Thyroid gland (tissue), 4 donors: ENCODE data around the gene TNPO3. TPM values are rescaled to one million over a fixed set of nuclear protein-coding genes. Genes with fewer than 3 reads are reported as not detected.
"Not testable (repeated sequence)": the region's sequence is repeated elsewhere in the genome, so short reads cannot be mapped to it uniquely, and the experiment has no call there.

Experiments
- DNase-seq, 2 donors: peaks; one replicate each; pipeline ENCODE4 v3.0.0-alpha.2; 2019
- H3K27ac ChIP-seq, 3 donors: fragments of 200-600 bp; sonication (generic); 1 replicate in 2 of 3; 2 replicates in 1 of 3; pipeline ENCODE4 v1.5.1; 2016 to 2019; ENCODE audit warnings: mild to moderate bottlenecking in 1 of 3, moderate library complexity in 1 of 3
- H3K27me3 ChIP-seq: fragments of 200-600 bp; sonication (generic); one replicate; pipeline ENCODE4 v1.5.1; 2019
- H3K36me3 ChIP-seq, 2 donors: fragments of 200-600 bp; sonication (generic); one replicate each; pipeline ENCODE4 v1.5.1; 2016 to 2019
- H3K4me1 ChIP-seq, 2 donors: fragments of 200-600 bp; sonication (generic); one replicate each; pipeline ENCODE4 v1.5.1; 2017 to 2019
- H3K4me3 ChIP-seq, 3 donors: fragments of 200-600 bp; sonication (generic); replicated peaks in 1 of 3; 1 replicate in 2 of 3; 2 replicates in 1 of 3; pipeline ENCODE4 v1.5.1; 2016; ENCODE audit warnings: mild to moderate bottlenecking in 1 of 3
- H3K9me3 ChIP-seq: fragments of 200-600 bp; sonication (generic); one replicate; pipeline ENCODE4 v1.5.1; 2017
- POLR2A ChIP-seq, 2 donors: fragments of 450-650 bp; IDR thresholded peaks; one replicate each; pipeline ENCODE4 v1.6.1; 2017; ENCODE audit warnings: antibody characterized with exemption in 2 of 2, mild to moderate bottlenecking in 2 of 2, moderate library complexity in 1 of 2
- WGBS, 2 donors: methylation state at CpG; one replicate each; pipeline ENCODE4 v1.1.5; 2017; 5-methylcytosine and 5-hydroxymethylcytosine counted together
- intact Hi-C: fragments of 100-400 bp; cut with DNase I; formaldehyde crosslinking; loops from one replicate; pipeline ENCODE4 v1.15.1; 2023
- total RNA-seq, 4 donors: library from RNA; depleted of rRNA; stranded (reverse); fragments of >200 nt; gene quantifications; one replicate each; pipeline ENCODE4 v1.2.3, GENCODE V29; 2016
- TF ChIP-seq, protein P1 (sequence below), 6 experiments: fragments of 200-600 bp in 3 of 6; fragments of 450-650 bp in 3 of 6; sonication (generic) in 3 of 6; IDR thresholded peaks; one replicate each; pipeline ENCODE4 v1.5.1; 2016 to 2019; ENCODE audit warnings: antibody characterized with exemption in 6 of 6, mild to moderate bottlenecking in 2 of 6, inconsistent platforms in 1 of 6, moderate library complexity in 1 of 6

Gene TNPO3
- total RNA-seq, 4 donors from 2014 or later, result 46.1 to 56.2 (median 51.8) TPM

DNA sequence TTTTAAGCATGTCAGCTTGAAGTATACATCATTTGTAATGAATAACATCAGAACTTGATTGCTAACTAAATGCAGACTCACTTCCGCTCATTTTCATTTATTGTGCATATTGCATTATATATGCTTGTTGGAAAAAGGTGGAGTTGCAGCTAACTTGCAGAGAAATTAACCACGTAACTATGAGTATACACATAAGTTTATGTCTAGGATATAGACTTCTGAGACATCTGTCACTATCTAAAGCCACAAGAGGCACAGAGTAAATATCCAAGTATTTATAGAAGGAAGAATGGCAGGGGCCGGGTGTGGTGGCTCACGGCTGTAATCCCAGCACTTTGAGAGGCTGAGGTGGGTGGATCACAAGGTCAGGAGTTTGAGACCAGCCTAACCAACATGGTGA is 47.3 kb downstream of the TNPO3 start:
- no peaks in the 10 kb centered on the region for H3K9me3 ChIP-seq
- no peak overlapping the region for H3K27ac ChIP-seq
- no peak overlapping the region for H3K4me3 ChIP-seq
- no peak for TF ChIP-seq POLR2A (IDR thresholded peaks at IDR 0.05)
- TF ChIP-seq, protein P1, sequence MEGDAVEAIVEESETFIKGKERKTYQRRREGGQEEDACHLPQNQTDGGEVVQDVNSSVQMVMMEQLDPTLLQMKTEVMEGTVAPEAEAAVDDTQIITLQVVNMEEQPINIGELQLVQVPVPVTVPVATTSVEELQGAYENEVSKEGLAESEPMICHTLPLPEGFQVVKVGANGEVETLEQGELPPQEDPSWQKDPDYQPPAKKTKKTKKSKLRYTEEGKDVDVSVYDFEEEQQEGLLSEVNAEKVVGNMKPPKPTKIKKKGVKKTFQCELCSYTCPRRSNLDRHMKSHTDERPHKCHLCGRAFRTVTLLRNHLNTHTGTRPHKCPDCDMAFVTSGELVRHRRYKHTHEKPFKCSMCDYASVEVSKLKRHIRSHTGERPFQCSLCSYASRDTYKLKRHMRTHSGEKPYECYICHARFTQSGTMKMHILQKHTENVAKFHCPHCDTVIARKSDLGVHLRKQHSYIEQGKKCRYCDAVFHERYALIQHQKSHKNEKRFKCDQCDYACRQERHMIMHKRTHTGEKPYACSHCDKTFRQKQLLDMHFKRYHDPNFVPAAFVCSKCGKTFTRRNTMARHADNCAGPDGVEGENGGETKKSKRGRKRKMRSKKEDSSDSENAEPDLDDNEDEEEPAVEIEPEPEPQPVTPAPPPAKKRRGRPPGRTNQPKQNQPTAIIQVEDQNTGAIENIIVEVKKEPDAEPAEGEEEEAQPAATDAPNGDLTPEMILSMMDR (IDR thresholded peaks at IDR 0.05), result no peak
- DNase-seq, result no peak
- WGBS, 2 donors, result 85 to 93% methylated on average over 4 of the region's 4 CpGs
- H3K27me3 ChIP-seq, result no peaks in the 10 kb centered on the region
- intact Hi-C loops, result no loop called here
- H3K36me3 ChIP-seq, result peaks cover 0 to 2% of the 10 kb centered on the region in 2 donors
- H3K4me1 ChIP-seq, result peaks cover 18 to 28% of the 10 kb centered on the region in 2 donors

DNA sequence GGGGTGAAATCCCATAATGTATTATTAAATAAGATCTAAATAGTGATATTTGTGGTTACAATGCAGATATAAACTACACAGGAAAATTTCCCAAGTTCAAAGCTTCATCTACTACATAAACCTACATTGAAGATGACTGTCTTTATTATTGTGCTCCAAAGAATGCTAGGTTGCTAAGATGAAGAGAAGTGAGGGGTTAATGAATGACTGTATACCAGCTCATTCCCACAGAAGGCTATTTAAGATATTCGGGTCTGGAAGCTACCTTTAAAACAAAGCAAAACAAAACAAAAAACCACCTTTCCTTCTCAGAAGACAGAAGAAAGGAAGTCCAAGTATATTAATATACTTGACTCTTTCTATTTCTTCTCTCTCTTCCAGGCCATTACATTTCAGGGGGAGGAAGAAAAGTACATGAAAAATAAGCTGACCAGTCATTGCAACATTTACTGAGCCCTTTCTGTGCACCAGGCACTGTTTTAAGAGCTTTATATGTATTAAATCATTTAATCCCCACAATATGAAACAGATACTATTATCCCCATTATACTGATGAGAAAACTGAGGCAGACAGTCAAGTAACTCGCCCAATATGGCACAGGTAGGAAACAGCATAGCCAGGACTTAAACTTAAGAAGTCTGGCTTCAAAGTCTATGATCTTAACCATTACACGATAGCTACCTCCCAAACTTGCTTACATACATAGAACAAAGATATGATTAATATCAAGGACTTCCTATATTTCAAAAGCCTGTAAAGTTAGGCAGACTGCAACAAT is 48.1 kb downstream of the TNPO3 start:
- intact Hi-C loops, result no loop called here
- peaks cover 18 to 28% of the 10 kb centered on the region in 2 donors for H3K4me1 ChIP-seq
- no peaks in the 10 kb centered on the region for H3K27me3 ChIP-seq
- no peak overlapping the region for H3K4me3 ChIP-seq
- DNase-seq, result no peak
- peaks cover 0 to 2% of the 10 kb centered on the region in 2 donors for H3K36me3 ChIP-seq
- TF ChIP-seq, protein P1 (IDR thresholded peaks at IDR 0.05), result no peak
- no peak for TF ChIP-seq POLR2A (IDR thresholded peaks at IDR 0.05)
- WGBS, 2 donors, result 78% methylated on average over 3 of the region's 3 CpGs
- H3K27ac ChIP-seq, result no peak overlapping the region
- H3K9me3 ChIP-seq, result no peaks in the 10 kb centered on the region

DNA sequence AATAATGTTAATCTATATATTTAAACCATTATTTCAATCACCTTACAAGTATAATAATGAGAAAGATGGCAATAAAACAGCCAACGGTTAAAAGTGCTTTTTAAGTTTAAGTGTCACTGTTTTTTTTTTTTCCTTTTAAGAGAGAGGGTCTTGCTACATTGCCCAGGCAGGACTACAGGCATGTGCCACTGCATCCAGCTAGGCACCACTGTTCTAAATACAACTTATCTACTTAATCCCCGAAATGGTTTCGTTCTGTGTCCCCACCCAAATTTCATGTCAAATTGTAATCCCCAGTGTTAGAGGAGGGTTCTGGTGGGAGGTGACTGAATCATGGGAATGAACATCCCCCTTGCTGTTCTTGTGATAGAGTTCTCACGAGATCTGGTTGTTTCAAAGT is 49.7 kb downstream of the TNPO3 start:
- no peaks in the 10 kb centered on the region for H3K9me3 ChIP-seq
- 87 to 92% methylated on average over 4 of the region's 4 CpGs for whole genome bisulfite sequencing, 2 donors
- H3K27ac ChIP-seq, result no peak overlapping the region
- TF ChIP-seq, protein P1 (IDR thresholded peaks at IDR 0.05), result no peak
- TF ChIP-seq POLR2A (IDR thresholded peaks at IDR 0.05), result no peak
- no peak for DNase-seq
- H3K4me3 ChIP-seq, result no peak overlapping the region
- H3K36me3 ChIP-seq, result peaks cover 6 to 9% of the 10 kb centered on the region in 2 donors
- intact Hi-C loops, result no loop called here
- peaks cover 16 to 20% of the 10 kb centered on the region in 2 donors for H3K4me1 ChIP-seq
- H3K27me3 ChIP-seq, result no peaks in the 10 kb centered on the region

DNA sequence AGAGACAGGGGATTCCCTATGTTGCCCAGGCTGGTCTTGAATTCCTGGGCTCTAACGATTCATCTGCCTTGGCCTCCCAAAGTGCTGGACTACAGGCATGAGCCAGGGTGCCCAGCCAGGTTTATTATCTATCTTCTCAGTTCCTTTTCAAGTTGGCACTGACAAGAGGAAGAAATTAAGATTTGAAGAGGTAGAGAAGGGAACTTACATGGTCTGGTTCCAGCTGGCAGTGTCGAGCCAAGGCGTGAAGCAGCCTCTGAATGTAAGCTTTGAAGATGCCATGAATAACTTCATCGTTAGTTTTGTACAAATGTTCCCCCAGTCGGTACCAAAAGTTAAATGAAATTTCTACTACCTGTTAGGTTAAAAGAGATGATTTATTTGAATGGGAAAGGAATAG is 57.7 kb downstream of the TNPO3 start:
- Histone ChIP-seq H3K27ac (no peak overlapping the region), H3K9me3 (no peaks in the 10 kb centered on the region), H3K4me3 (no peak overlapping the region), H3K4me1 (no peaks in the 10 kb centered on the region), H3K27me3 (no peaks in the 10 kb centered on the region), H3K36me3 (peaks cover 19 to 26% of the 10 kb centered on the region in 2 donors)
- intact Hi-C loops, result no loop called here
- DNase-seq, result no peak
- WGBS, 2 donors, result 83 to 95% methylated on average over 5 of the region's 5 CpGs
- TF ChIP-seq, protein P1 (IDR thresholded peaks at IDR 0.05), result no peak
- no peak for TF ChIP-seq POLR2A (IDR thresholded peaks at IDR 0.05)

DNA sequence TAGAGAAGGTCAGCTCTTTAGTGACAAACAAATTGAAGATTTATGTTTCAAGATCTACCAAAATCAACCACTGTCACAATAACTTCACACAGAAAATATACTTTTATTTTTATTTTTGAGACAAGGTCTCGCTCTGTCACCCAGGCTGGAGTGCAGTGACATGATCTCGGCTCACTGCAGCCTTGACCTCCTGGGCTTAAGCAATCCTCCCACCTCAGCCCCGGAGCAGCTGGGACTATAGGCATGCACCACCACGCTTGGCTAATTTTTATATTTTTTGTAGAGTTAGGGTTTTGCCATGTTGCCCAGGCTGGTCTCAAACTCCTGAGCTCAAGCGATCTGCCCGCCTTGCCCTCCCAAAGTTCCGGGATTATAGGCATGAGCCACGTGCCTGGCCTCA is 60.4 kb downstream of the TNPO3 start:
- WGBS, 2 donors, result 92 to 95% methylated on average over 8 of the region's 8 CpGs
- peaks cover 14 to 26% of the 10 kb centered on the region in 2 donors for H3K36me3 ChIP-seq

More for the DNA sequence above, 60.4 kb downstream of the TNPO3 start:
- DNase-seq, H3K4me3 ChIP-seq, H3K4me1 ChIP-seq, H3K27me3 ChIP-seq, H3K27ac ChIP-seq, intact Hi-C loops, H3K9me3 ChIP-seq: not testable (repeated sequence)
